Measurements from ENCODE around the gene VIM. TPM values are rescaled to one million over a fixed set of nuclear protein-coding genes. Genes with fewer than 3 reads are reported as not detected.

Gene VIM
- 1,350 and 1,378 TPM in 2 replicates for total RNA-seq

- intact Hi-C loops (cut with micrococcal nuclease) = loop anchor here (5.0 kb wide), 2 partner anchors 414 to 451 kb away; partner anchors contain the start of gene STAM
Measured at GRCh38 chr10:17228091-17229015, at the start of gene VIM. VIM (plus strand) TSS chr10:17228241; CDS start chr10:17229423, 1,182 bp downstream.

DNA sequence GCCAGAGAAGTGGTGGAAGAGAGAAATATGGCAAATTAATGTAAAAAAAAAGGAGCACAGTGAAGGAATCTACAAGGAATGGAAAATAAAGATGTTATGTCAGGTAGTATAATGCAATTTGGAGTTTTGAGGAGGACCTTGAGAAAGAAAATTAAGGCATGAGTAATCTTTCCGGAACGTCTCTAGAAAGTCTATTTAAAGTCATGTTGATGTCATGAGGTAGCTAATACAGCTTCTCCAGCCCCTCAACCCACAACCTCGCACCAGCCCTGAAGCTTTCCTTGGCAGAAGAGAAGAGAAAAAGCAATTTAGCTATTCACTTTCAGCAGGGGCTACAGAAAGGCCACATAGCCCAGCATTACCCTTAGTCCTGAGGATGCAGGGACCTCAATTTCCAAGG lies 49.0 kb upstream of the VIM start:
- intact Hi-C loops (cut with micrococcal nuclease) = loop anchor here (2.0 kb wide), 1 partner anchor 336 kb away; no protein-coding TSS in a partner anchor

DNA sequence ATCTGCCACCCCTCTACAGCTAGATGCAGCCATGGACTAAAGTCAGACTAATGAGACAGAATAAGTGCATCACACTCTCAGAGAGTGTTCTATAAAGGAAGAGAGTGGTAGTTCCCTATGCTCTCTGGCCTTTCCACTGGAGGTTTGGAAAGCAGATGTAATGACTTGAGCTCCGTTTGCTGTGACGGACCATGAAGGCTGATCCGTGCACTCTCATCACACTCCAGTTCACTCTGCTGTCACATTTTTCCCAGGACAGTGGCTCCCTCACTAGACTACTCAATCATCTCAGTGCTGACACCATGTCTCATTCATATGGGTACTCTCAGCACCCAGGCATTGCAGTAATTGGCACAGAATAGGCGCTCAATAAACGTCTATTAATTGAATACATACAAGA lies 46.9 kb upstream of the VIM start:
- intact Hi-C loops (cut with micrococcal nuclease) = no loop called here

DNA sequence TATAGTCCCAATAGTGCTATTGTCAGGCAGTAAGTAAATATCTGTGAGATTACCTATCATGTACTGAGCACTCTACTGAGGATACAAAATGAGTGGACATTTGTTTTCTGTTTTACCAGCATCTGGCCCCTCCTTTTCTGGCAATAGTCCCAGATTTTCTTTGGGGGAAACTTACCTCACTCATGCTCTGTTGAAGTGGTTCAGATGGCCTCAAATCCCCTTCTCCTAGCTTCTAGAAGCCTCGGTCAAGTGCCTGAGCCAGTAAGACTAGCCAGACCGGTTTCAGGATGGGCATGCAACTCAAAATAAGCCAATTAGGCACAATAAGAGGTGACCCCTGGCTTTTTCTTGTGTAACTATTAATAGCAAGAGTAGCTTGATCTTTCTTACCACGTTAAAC lies 46.3 kb upstream of the VIM start:
- intact Hi-C loops (cut with micrococcal nuclease) = no loop called here

DNA sequence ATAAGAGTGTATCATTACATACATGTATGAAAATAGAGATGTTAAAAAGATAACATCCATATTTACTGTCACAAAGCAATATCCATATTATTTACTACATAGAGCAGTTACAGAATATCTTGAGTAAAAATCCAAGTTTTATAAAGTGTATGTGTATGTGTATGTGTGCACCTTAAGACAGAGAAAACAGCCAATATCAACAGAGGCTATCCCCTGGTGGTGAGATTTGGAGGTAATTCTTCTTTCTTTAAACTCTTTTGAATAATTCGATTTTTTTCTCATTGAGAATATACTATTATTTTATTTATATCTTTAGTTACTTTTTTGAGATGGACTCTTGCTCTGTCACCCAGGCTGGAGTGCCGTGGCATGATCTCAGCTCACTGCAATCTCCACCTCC lies 44.9 kb upstream of the VIM start:
- intact Hi-C loops (cut with micrococcal nuclease) = no loop called here

GRCh38 chr10:17185873-17186272 lies 42.2 kb upstream of the VIM start:
- intact Hi-C loops (cut with micrococcal nuclease) = no loop called here

DNA sequence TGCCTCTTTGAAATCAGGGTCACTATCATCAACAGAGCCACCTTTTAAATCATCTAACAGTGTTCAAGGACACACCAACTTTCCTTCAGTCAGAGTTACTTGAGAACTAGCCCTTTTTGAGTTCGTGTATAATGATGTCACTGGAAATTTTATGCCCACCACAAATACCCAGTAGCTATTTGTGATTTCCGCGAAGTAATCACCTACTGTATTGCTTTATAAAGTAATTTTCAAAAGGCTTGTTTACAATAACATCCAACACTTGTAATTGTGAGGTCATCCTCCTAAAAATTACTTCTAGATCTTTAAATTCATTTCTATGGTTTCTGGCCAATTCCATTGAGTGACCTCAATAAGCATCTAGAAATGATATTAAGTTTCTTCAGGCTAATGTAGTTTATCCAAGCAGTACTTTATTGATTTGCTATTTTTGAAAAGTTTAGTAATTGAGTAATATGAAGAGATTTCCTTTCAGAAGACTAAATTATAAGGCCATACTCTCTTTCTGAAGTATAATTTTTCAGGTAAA lies 39.3 kb upstream of the VIM start:
- intact Hi-C loops (cut with micrococcal nuclease) = no loop called here

DNA sequence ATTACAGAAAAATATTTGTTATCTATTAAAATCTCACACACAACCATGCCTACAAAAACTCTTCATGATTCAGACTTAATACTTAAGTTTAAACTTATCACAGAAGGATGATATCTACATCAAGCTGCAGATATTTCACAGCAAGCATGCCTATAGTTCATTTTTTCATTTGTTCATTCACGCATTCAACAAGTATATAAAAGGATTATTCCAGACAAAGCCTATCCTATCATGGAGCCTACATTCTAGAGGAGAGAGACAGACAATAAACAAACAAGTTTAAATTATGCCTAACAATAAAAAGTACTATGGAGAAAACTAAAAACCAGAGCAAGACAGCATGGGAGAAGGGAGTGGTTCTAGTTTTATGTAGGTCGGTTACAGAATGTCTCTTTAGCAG lies 37.4 kb upstream of the VIM start:
- intact Hi-C loops (cut with micrococcal nuclease) = no loop called here

DNA sequence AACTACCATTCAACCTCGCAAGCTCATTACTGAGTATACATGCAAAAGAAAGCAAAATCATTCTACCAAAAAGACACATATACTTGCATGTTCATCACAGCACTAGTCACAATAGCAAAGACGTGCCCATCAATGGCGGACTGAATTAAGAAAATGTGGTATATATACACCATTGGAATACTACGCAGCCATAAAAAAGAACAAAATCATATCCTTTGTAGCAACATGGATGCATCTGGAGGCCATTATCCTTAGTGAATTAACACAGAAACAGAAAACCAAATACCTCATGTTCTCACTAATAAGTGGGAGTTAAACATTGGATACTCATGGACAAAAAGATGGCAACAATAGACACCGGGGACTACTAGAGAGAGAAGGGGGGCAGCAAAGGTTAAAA lies 33.0 kb upstream of the VIM start:
- intact Hi-C loops (cut with micrococcal nuclease) = no loop called here

DNA sequence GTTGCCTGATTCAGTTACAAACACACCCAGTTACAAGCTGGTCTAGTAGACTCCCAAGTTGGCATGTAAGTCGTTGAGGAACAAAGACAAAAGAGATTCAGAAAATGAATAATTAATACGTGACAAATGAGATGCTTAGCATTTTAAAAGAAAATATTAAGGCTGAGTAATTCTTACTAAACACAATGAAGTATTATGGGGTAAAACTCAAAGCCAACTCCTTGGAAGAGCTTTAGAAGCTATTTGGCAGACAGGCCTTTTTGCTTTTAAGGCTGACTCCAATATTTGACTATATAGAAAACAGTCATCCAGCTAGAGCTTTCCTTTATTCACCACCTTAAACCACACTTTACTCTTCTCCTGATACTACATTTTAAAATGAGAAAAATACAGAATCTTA lies 32.0 kb upstream of the VIM start:
- intact Hi-C loops (cut with micrococcal nuclease) = no loop called here

DNA sequence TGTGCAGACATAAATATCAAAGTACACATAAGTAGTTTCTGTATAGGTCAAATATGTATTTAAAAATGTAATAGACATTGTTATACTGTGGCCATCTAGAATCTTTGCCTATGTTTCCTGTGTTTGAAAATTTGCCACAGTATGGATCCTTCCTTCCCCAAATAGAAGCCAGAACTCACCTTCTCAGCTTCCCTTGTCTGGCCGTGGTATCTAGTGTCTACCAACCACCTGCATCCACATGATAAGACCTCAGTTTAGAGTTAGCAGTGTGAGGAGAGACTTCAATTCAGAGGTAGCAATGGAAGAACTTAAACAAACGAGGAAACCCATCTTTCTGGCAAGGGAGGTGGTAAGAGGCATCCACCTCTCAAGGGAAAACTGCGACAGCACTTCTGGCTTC lies 31.5 kb upstream of the VIM start:
- intact Hi-C loops (cut with micrococcal nuclease) = no loop called here

DNA sequence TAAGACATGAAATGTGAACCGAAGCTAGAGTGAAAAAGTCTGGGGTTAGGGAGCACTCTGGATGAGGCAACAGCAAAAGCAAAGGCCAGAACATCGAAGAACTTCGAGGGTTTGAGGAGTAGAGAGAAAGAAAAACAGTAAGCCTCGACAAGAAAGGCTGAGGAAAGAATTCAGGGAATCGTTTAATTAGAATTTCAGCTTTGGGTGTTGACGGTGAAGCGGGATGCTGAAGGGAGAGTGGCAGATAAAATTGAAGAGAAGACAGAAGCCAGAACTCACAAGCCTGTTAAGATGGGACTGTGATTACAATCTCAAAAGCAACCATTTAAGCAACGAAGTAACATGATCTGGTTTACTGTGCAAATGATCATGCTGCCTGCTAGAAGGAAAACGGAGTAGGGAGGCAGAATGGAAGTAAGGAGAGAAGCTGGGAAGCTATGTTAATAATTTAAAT lies 28.7 kb upstream of the VIM start:
- intact Hi-C loops (cut with micrococcal nuclease) = no loop called here

DNA sequence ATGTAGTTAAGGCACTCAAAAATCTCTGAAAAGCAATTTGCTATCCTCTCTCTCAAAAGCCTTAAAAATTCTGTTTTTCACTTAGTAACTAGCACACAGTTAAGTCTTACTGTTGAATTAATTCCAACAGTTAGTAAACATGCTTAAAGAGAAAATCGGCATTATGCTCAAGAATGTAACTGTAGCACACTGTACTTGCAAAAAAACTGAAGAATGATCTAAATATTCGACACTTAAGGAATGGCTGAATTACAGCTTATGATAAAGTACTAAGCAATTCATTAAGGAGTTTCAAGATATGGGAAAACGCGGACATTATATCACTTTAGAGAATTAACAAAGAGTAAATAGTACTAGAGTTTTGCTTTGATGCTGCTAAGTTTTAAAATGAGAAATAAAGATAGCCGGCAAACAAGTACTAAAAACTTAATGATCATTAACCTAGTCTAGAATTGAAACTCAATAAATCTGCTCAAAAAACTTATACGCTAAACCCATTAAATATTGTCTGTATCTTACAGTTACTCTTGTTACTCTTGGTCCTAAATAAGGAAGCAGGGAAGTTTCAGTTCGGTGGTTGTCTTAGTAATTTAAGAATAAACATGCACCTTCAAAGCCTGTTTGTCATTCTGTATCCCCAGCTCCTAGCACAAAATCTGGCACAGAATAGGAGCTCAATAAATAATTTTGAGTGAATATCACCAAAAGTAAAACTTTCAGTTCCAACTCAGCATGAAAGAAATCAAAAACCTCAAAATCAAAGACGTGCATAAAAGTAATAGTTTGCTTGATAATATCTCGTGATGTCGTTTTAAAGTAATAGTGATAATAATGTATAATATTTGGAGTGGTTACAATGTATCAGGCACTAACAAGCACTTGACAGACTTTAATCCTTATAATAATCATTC lies 27.8 kb upstream of the VIM start:
- intact Hi-C loops (cut with micrococcal nuclease) = loop anchor here (2.0 to 10.0 kb wide), 2 partner anchors 57 to 1455 kb away; partner anchors contain the start of genes ARL5B and NSUN6

- intact Hi-C loops (cut with micrococcal nuclease) = loop anchor here (1.0 to 10.0 kb wide), 9 partner anchors 15 to 1454 kb away; partner anchors contain the start of genes ARL5B, NSUN6 and RSU1
Measured at GRCh38 chr10:17200912-17201793, 26.9 kb upstream of the VIM start, which contains the start of gene TRDMT1. TRDMT1 (minus strand) TSS chr10:17201672; CDS start chr10:17201634, 38 bp downstream.

- intact Hi-C loops (cut with micrococcal nuclease) = loop anchor here (1.0 to 10.0 kb wide), 9 partner anchors 15 to 1453 kb away; partner anchors contain the start of genes ARL5B, NSUN6 and RSU1
Measured at GRCh38 chr10:17201794-17202116, 26.3 kb upstream of the VIM start.

DNA sequence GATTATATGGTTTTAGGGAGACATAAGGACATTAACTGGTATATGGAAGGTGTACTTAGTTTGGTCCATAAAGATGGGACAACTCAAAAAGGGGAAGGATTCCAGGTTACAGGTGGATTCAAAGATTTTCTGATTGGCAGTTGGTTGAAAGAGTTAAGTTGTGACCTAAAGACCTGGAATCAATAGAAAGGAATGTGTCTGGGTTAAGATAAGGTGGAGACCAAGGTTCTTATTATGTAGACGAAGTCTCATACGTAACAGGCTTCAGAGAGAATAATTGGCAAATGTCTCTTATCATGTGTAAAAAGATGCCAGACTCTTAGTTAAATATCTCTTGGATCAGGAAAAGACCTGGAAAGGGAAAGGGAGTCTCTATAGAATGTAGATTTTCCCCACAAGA lies 25.5 kb upstream of the VIM start:
- intact Hi-C loops (cut with micrococcal nuclease) = loop anchor here (10.0 kb wide), 1 partner anchor 1452 kb away; the partner anchor contains the start of genes ARL5B and NSUN6

- intact Hi-C loops (cut with micrococcal nuclease) = loop anchor here (10.0 kb wide), 1 partner anchor 1452 kb away; the partner anchor contains the start of genes ARL5B and NSUN6
Measured at GRCh38 chr10:17202999-17203398, 25.0 kb upstream of the VIM start.

GRCh38 chr10:17203416-17203815 lies 24.6 kb upstream of the VIM start:
- intact Hi-C loops (cut with micrococcal nuclease) = loop anchor here (10.0 kb wide), 1 partner anchor 1451 kb away; the partner anchor contains the start of genes ARL5B and NSUN6

- intact Hi-C loops (cut with micrococcal nuclease) = loop anchor here (1.0 to 10.0 kb wide), 3 partner anchors 10 to 1449 kb away; partner anchors contain the start of genes ARL5B and NSUN6
Measured at GRCh38 chr10:17206210-17206709, 21.8 kb upstream of the VIM start.

GRCh38 chr10:17208476-17208875 lies 19.6 kb upstream of the VIM start:
- intact Hi-C loops (cut with micrococcal nuclease) = loop anchor here (10.0 kb wide), 1 partner anchor 1446 kb away; the partner anchor contains the start of genes ARL5B and NSUN6
